Large intestine (tissue), 12 donors: ENCODE results near the gene L2HGDH. TPM values are rescaled to one million over a fixed set of nuclear protein-coding genes. Genes with fewer than 3 reads are reported as not detected.
A peak's percentile ranks its signal among the peaks of the same experiment; 100 is the strongest.
"Not testable (repeated sequence)": the region's sequence is repeated elsewhere in the genome, so short reads cannot be mapped to it uniquely, and the experiment has no call there.

ENCODE experiments used
- DNase-seq, 2 donors: peaks; one replicate each; pipeline versions ENCODE4 v3.0.0 to v3.0.0-alpha.2; 2013
- H3K27ac ChIP-seq: one replicate; pipeline ENCODE4 v1.5.1; 2013; ENCODE audit warnings: low read length
- H3K27me3 ChIP-seq: 2 replicates; pipeline ENCODE4 v1.6.1; 2013; ENCODE audit warnings: low read length; ENCODE audit not compliant: control insufficient read depth, insufficient read depth
- H3K36me3 ChIP-seq: 2 replicates; pipeline ENCODE4 v1.6.1; 2013; ENCODE audit warnings: low read length; ENCODE audit not compliant: control insufficient read depth, insufficient read depth
- H3K4me1 ChIP-seq: one replicate; pipeline ENCODE4 v1.6.1; 2013; ENCODE audit warnings: low read length; ENCODE audit not compliant: control insufficient read depth, insufficient read depth
- H3K4me3 ChIP-seq: one replicate; pipeline ENCODE4 v1.5.1; 2013; ENCODE audit warnings: low read length
- H3K9me3 ChIP-seq: one replicate; pipeline ENCODE4 v1.6.1; 2013; ENCODE audit warnings: mild to moderate bottlenecking, low read depth, low read length, moderate library complexity; ENCODE audit not compliant: control insufficient read depth
- WGBS: methylation state at CpG from one replicate; pipeline ENCODE4 v1.1.5; 2013; ENCODE audit warnings: low lambda C conversion rate; ENCODE audit not compliant: insufficient coverage; 5-methylcytosine and 5-hydroxymethylcytosine counted together
- long read RNA-seq, 11 donors: transcript quantifications; one replicate each; lab custom pipeline, GENCODE V29; 2026
- polyA plus RNA-seq: library from polyadenylated mRNA; unstranded; fragments of 120-200 nt; gene quantifications from one replicate; pipeline ENCODE4 v1.2.1, GENCODE V29; 2013

L2HGDH gene
- polyA plus RNA-seq, result 8.6 TPM
- long read RNA-seq, donor 1, full-length matches to known transcripts, result 1 of 8 reads
- long read RNA-seq, donor 1, partial matches to known transcripts, result 7 of 8 reads
- long read RNA-seq, donor 1, other reads (novel, unspliced or antisense), result 0 of 8 reads
- long read RNA-seq, donor 2, partial matches to known transcripts, result 0 of 2 reads
- long read RNA-seq, donor 2, other reads (novel, unspliced or antisense), result 0 of 2 reads
- long read RNA-seq, donor 3, result 0 reads
- long read RNA-seq, donor 4, result 0 reads
- long read RNA-seq, donor 5, result 0 reads
- long read RNA-seq, donor 6, full-length matches to known transcripts, result 3 of 3 reads
- long read RNA-seq, donor 6, partial matches to known transcripts, result 0 of 3 reads
- long read RNA-seq, donor 6, other reads (novel, unspliced or antisense), result 0 of 3 reads
- long read RNA-seq, donor 7, result 0 reads
- long read RNA-seq, donor 8, full-length matches to known transcripts, result 4 of 4 reads
- long read RNA-seq, donor 8, partial matches to known transcripts, result 0 of 4 reads
- long read RNA-seq, donor 8, other reads (novel, unspliced or antisense), result 0 of 4 reads
- long read RNA-seq, donor 9, partial matches to known transcripts, result 13 of 13 reads
- long read RNA-seq, donor 9, other reads (novel, unspliced or antisense), result 0 of 13 reads
- long read RNA-seq, donor 10, partial matches to known transcripts, result 17 of 17 reads
- long read RNA-seq, donor 10, other reads (novel, unspliced or antisense), result 0 of 17 reads
- long read RNA-seq, donor 11, result 0 reads

DNA sequence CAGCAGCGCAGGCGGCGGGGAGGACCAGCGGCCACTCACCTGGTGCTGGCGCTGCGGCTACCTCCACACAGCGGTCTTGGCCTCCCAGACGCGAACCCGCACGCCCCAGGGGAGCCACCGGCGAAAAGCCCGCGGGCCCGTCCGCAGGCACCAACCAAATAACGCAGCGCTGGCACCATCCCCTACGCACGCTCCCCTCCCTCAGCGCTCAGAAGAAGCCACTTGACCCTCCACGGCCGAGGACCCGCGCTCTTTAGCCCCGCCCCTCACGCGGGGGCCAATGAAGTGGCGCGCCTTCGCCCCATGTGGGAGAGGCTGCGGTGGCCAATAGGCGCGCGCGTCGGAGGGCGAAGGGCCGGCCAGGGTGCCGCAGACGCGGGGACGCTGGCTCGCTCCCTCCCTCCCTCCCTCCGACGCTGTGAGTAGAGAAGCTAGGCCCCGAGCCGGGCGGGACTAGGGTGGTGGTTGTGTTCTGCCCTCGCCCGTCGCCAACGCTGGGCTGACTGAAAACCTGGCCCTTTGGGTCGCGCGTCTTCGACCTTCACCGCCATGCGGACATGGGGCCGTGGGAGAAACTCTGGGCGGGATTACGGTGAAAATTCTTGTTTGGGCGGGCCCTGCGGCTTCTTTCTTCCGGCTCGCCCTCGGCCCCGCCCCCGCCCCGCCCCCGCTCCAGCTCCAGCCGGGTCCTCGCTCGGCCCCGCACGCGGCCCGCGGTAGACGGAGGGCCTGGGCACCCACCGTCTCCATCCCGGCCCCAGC is at the start of gene L2HGDH, which contains the start of gene DMAC2L:
TSS of gene L2HGDH (minus strand) at position 258 of the 762 bp plus-strand sequence. CDS start at position 179, 79 bp downstream.
TSS of gene DMAC2L (plus strand) at position 353 of the 762 bp plus-strand sequence. CDS start 9,164 bp downstream, outside the sequence.
- Histone ChIP-seq H3K9me3 (no peaks in the 10 kb centered on the region), H3K4me3 (peak within 1 kb of the TSS; percentile 92), H3K4me1 (peaks cover 3% of the 10 kb centered on the region), H3K27me3 (no peaks in the 10 kb centered on the region), H3K36me3 (peaks cover 3% of the 10 kb centered on the region), H3K27ac (peak within 1 kb of the TSS; percentile 94)
- no CpG with 5 or more reads among the region's 83 CpGs for WGBS
- peak; percentile 95 to 98 for DNase-seq

DNA sequence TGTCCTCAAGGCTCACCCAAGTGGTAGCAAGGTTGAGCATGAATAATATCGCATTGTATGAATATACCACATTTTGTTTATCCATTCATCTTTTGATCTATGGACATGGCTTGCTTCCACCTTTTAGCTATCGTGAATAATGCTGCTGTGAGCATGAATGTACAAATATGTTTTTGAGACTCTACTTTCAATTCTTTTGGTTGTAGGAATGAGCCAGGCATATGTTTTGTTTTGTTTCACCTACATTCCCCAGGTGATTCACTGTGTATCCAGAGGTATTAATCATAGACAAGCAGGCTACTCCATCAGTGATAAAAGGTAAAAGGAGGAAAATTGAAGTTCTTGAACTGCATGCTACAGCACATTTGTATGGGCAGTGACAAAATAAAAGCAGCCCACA is 48.8 kb upstream of the L2HGDH start:
- Histone ChIP-seq H3K9me3 (no peaks in the 10 kb centered on the region), H3K36me3 (no peaks in the 10 kb centered on the region), H3K27ac (no peak overlapping the region), H3K27me3 (no peaks in the 10 kb centered on the region), H3K4me1 (peaks cover 18% of the 10 kb centered on the region), H3K4me3 (no peak overlapping the region)
- no CpG with 5 or more reads among the region's 2 CpGs for WGBS
- DNase-seq, result no peak

DNA sequence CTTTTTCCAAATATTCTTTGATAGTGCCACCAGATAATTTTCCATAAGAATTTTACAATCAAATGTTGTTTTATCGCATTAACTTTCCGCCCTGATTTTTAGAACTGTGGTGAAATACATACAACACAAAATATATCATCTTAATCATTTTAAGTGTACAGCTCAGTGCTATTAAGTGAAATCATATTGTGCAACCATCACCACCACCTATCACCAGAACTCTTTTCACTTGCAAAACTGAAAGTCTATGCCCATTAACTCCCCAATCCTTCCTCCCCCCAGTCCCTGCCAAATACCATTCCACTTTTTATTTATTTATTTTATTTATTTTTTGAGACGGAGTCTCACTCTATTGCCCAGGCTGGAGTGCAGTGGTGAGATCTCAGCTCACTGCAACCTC is 48.1 kb upstream of the L2HGDH start:
- no peaks in the 10 kb centered on the region for H3K9me3 ChIP-seq
- DNase-seq, result no peak
- H3K4me1 ChIP-seq, result peaks cover 10% of the 10 kb centered on the region
- no peaks in the 10 kb centered on the region for H3K36me3 ChIP-seq
- H3K27ac ChIP-seq, result no peak overlapping the region
- WGBS, result 94% methylated on average over 3 of the region's 3 CpGs
- no peaks in the 10 kb centered on the region for H3K27me3 ChIP-seq
- H3K4me3 ChIP-seq, result no peak overlapping the region

DNA sequence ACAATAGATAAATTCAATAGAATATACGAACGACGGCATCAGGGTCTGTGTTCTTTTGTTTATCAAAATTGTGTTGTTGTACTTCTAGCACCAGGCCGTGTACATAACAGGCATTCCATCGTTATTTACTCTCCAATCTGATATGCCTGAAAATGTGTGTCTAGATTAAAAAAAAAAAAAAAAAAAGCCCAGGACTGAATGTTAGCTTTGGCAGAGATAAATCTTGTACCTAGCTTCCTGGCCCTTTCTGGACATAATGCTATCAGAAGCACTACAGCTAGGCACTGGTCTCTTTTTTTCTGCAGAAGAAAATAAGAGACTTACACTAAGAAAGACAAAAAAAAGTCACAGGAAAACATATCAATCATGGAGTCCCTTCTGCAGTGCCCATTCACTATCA is 47.6 kb upstream of the L2HGDH start:
- WGBS, result 79% methylated on average over 5 of the region's 5 CpGs
- no peaks in the 10 kb centered on the region for H3K9me3 ChIP-seq
- H3K27ac ChIP-seq, result no peak overlapping the region
- H3K36me3 ChIP-seq, result no peaks in the 10 kb centered on the region
- peaks cover 8% of the 10 kb centered on the region for H3K4me1 ChIP-seq
- H3K4me3 ChIP-seq, result no peak overlapping the region
- H3K27me3 ChIP-seq, result no peaks in the 10 kb centered on the region
- no peak for DNase-seq

DNA sequence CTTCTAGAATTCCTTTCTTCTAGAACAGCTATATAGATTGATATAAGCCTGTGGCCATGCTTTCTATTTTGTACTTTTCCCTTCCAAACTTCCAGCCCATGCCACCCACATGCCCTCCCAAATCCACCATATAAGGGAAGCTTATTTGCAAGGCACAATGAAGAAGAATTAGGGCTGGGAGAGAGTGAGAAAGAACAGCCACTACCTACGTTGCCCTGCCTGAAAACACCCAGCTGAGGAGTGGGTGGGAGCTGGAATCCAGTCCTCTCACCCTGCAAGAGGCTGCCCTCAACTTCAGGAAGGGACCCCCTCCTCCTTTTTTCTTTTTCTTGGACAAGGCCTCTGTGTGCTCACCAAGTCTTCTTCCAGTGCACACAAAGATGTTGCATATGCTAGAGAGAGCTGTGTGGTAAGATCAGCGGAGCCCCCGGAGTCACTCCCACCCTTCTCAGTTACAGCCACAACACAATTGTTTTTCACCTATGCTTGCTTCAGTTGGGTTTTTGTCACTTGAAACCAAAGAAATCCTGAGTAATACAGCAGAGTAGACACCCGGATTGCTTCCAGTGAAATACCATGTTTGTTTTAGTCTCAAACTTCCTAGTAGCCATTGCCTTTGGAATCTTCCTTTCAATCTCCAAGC is 45.8 kb upstream of the L2HGDH start:
- no peak for DNase-seq
- Histone ChIP-seq H3K4me1 (no peaks in the 10 kb centered on the region), H3K27me3 (no peaks in the 10 kb centered on the region), H3K36me3 (no peaks in the 10 kb centered on the region), H3K27ac (no peak overlapping the region), H3K9me3 (no peaks in the 10 kb centered on the region), H3K4me3 (no peak overlapping the region)
- WGBS, result 40% methylated on average over 1 of the region's 4 CpGs

DNA sequence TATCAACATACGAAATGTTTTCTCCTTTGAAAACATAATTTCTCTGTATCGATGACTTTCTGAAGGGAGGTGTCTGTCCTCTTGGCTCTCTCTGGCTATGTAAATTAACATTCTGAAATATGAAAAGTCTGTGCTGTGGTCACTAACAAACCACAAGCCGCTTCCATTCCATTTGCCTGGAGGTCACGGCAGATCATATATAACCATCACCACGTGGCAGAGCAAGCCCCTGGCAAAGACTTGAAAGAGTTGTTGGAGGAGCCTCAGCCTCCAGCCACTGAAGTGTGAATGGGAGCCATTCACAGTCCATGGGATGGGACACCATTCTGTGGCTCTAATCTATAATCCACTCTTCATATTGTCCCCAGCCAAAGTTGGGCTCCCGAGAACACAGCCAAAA is 45.1 kb upstream of the L2HGDH start:
- no peaks in the 10 kb centered on the region for H3K36me3 ChIP-seq
- 100% methylated on average over 1 of the region's 6 CpGs for WGBS
- no peaks in the 10 kb centered on the region for H3K27me3 ChIP-seq
- no peak overlapping the region for H3K27ac ChIP-seq
- H3K9me3 ChIP-seq, result no peaks in the 10 kb centered on the region
- no peak overlapping the region for H3K4me3 ChIP-seq
- no peaks in the 10 kb centered on the region for H3K4me1 ChIP-seq
- no peak for DNase-seq

DNA sequence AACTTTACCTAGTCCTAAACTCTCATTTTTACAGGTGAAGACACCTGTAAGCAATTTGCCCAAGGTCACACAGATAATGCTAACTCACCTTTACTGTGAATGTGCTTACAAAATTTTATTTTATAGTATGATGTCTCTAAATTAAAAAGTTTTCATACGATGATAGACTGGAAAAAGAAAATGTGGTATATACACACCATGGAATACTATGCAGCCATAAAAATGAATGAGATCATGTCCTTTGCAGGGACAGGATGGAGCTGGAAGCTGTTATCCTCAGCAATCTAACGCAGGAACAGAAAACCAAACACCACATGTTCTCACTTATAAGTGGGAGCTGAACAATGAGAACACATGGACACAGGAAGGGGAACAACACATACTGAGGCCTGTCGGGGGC is 44.3 kb upstream of the L2HGDH start:
- not testable (repeated sequence) for DNase-seq, H3K36me3 ChIP-seq, H3K9me3 ChIP-seq, H3K27me3 ChIP-seq, H3K4me3 ChIP-seq, H3K27ac ChIP-seq, H3K4me1 ChIP-seq
- no CpG with 5 or more reads among the region's 3 CpGs for WGBS

DNA sequence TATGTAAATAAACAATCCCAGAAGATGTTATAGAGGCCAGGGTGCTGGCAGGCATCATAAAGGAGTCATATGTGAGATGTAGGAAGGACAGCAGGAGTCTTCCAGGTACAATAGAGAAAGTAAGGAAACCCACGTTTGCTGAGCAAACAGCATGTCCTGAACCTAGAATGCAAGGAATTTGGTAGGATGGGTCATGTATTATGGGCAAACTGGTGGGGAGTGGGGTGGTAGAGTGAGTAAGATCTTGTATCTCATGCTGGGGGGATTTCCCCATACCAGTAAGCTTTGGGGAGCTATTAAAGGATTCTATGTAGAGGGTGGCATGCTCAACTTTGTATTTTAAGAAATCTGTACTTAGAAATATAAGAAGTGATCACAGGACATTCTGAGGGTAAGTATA is 43.7 kb upstream of the L2HGDH start:
- no peaks in the 10 kb centered on the region for H3K36me3 ChIP-seq
- H3K4me1 ChIP-seq, result no peaks in the 10 kb centered on the region
- 80% methylated on average over 1 of the region's 1 CpG for WGBS
- H3K4me3 ChIP-seq, result no peak overlapping the region
- H3K27ac ChIP-seq, result no peak overlapping the region
- H3K27me3 ChIP-seq, result no peaks in the 10 kb centered on the region
- no peak for DNase-seq
- H3K9me3 ChIP-seq, result no peaks in the 10 kb centered on the region

DNA sequence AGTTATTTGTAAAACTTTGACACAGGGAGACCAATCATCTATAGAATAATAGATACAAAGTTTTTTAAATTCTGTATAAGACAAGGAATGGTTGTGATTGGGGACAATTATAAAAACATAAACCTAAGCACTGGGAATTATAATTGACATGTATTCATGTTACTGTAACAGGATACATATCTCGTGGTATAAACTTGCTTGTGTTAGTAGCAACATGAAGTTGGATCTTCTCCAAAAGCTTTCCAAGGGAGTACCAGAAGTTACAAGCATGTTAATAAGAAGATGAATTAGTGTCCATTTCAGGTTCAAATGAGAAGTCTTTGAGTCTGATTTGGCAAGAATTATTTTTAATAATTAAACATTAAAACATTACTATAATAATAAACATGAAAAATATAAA is 42.5 kb upstream of the L2HGDH start:
- H3K9me3 ChIP-seq, result no peaks in the 10 kb centered on the region
- H3K4me3 ChIP-seq, result no peak overlapping the region
- H3K4me1 ChIP-seq, result no peaks in the 10 kb centered on the region
- no peaks in the 10 kb centered on the region for H3K36me3 ChIP-seq
- no peak overlapping the region for H3K27ac ChIP-seq
- H3K27me3 ChIP-seq, result no peaks in the 10 kb centered on the region
- no CpG with 5 or more reads among the region's 1 CpG for WGBS
- DNase-seq, result no peak

DNA sequence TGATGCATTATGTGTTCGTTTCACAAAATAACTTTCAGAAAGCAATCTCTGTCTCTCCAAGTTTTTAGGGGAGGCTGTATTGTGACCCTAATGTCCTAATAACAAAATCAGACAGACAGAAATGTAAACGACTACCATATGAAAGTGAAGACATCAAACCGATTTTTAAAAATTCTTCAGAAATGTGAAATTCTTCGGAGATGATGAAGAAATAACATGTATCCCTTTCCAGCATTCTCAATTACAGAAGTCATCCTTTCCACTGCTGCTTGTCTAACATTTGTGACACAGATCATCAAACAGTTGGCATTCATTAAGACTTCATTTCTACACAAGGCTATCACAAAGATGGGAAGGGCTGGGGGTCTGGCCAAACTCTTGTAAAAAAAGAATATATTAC is 41.1 kb upstream of the L2HGDH start:
- no peak for DNase-seq
- no peaks in the 10 kb centered on the region for H3K9me3 ChIP-seq
- no peak overlapping the region for H3K27ac ChIP-seq
- H3K36me3 ChIP-seq, result no peaks in the 10 kb centered on the region
- H3K4me3 ChIP-seq, result no peak overlapping the region
- H3K4me1 ChIP-seq, result no peaks in the 10 kb centered on the region
- no peaks in the 10 kb centered on the region for H3K27me3 ChIP-seq
- 83% methylated on average over 2 of the region's 4 CpGs for WGBS
